Dedifferentiated amniotic fluid mesenchymal stem cell (primary cell): ENCODE data around the gene ADAMTS8.

Source experiments
- DNase-seq: peaks from one replicate; pipeline ENCODE4 v3.0.0-alpha.2; 2016; ENCODE audit errors: extremely low spot score

ADAMTS8 gene

DNA sequence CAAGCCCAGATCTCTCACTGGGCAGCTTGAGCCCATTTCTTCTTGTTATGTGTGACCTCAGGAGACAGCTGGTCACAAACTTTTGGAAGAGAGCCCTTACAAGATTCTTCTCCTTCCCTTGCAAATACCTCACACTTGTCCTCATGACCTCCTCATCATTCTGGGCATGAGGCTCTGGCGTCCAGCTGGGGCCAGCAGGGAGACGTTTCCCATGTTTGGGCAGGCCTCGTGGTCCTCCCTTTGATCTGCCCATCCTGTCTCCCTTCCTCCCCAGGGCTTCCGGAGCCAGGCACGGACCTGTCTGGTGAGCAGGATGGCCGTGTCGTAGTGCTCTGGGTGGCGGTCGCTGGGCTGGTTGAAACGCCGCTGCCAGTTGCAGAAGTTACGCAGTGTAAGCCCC is 9.7 kb downstream of the ADAMTS8 start:
- no peak for DNase-seq

- no peak for DNase-seq
Observed at GRCh38 chr11:130418210-130418609, 10.2 kb downstream of the ADAMTS8 start.

- no peak for DNase-seq
Observed at GRCh38 chr11:130416906-130417305, 11.5 kb downstream of the ADAMTS8 start.

DNA sequence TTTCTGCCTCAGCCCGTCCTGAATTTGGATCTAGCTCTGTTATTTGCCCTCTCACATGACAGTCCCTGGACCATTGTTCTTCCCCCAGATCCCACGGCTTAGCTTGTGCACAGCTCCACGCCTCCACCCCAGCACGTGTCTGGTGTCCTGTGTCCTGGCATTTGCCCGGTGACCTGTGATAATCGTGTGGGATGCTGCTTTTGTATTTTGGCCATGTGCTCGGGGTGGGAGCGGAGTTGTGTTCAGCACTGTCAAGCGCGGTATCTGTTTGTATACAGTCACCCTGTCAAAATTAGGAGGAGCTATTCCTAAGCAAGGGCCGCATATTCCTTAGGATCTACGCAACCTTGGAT is 11.9 kb downstream of the ADAMTS8 start:
- no peak for DNase-seq

DNA sequence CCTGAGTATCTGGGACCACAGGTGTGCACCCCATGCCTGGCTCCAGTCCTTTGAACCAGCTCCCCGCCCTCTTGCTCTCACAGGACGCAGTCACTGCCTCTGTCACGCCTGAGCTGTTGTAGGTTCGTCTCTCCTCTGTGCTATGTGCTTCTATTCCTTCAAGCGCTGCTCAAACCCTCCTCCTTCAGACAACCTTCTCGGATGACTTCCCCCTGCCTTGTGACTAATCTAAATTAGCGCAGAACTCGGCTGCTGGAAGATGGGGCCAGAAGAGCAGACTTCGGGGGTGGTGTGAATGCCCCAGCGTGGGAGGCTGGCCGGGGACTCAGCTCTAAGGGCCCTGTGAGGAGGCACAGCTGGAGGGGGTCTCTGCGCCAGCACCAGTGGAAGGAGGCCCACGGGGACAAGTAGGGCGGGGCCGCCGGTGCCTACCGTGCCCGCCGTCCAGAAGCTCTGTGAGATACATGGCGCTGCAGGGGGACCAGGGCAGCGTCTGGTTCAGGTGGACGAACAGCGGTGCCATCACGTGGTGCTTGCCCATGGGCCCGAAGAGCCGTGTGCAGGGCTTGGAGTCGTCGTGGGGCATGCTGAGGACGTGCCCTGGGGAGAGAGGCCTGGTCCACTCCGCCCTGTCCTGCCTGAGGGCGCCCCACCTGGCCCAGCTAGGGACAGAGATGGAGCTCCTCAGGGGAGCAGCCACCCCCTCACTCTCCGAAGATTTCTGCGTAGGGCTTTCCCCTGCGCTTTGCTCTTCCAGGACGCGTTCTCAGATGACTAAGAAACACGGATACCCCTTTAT is 12.5 kb downstream of the ADAMTS8 start:
- no peak for DNase-seq

DNA sequence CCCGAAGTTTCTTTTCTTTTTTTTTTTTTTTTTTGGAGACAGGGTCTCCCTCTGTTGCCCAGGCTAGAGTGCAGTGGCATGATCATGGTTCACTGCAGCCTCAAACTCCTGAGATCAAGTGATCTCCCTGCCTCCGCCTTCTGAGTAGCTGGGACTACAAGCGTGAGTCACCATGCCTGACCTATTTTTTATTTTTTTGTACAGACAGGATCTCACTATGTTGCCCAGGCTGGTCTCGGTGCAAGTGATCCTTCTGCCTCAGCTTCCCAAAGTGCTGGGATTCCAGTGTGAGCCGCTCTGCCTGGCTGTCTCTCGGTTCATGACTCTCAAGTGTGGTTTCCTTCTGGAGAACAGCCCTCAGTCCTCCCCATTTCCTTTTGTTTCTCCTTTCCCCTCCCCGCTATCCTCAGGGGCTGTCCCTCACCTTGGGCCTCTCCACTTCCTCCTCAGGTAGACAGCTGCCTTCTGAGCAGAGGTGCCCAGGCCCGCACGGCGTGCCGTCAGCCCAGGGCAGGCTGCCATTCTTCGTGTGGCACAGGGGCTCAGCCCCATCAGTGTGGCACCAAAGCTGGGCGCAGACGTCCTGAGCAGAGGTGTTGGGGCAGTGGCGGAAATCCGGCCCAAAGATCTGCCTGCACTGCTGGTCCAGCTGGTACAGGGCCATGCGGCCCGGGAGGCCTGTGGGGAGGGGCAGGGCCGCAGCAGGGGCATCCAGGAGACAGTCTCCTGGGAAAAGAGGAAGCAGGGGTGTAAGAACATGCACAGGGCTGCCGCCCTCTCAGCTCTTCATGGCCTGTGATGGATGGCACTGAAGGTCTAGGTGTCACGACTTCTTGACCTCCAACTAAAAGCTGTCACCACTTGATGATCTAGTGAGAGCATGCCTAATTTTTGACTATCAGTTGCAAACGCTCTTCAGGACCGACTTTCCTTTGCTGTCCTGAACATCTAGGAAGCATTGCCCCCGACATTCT is 14.0 kb downstream of the ADAMTS8 start:
- DNase-seq = no peak

DNA sequence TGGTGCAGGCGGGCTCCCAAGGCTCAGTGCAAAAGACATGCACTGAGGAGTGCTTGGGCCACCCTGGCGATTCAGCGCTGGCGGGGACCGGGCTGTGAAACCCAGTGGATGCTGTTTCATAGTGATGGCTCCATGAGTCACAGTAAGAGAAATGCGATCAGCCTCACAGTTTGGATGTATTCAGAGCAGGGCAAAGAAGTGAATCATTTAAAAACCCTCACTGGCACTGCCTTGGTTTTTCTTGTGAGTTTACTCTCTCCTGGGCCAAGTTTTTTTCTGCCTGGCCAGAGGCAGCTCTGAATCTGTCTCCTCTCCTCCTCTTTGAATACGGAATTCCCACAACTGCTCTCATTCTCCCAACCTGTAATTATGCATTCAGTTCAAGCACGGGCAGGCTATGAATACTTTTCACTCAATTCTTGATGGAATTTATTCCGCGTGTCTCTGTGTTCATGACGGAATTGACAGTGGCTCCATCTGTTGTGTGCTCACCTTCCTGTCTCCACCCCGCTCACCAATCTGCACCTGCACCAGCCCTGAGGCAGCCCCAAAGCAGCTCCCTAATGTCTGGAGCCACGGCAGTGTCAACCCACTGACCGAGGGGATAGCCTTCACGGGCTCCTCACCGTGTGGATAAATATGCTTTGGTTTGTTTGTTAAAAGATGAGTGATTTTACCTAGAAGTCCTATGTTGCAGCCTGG is 14.9 kb downstream of the ADAMTS8 start:
- DNase-seq = peak; percentile 90

DNA sequence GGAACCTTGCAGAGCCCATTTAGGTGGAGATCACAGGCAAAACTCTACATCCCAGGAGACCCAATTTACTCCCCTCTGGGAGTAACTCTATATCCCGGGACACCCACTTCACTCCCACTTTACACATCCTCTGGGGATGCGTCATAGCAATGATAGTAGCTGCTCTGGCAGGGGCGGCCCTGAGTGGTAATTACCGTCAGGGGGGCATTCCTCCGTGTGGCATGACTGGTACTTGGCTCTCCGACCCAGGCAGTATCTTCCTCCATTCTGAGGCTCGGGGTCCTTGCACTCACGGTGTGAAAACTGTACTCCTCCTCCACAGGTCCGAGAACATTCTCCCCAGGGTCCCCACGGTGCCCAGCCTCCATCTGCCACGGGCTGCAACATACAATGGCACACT is 17.2 kb downstream of the ADAMTS8 start:
- no peak for DNase-seq

GRCh38 chr11:130409594-130410388 is 18.6 kb downstream of the ADAMTS8 start:
- no peak for DNase-seq

DNA sequence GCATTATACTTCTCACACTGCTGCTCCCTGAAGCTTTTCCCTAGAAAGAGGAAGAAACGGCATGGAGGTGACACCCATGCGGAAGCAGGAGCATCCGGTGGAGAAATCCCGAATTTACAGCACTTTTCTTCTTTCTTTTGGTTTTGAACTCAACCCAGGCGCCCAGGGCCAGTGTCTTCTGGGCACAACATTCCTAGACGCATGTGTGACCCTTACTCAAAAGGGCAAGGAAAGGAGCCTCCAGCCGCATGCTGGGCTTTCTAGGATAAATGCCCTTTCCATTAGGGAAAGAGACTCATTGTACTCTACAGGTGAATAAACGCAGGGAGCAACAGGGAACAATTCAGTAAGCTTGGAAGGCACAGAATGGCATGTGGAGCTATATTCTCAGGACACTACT is 19.5 kb downstream of the ADAMTS8 start:
- no peak for DNase-seq

DNA sequence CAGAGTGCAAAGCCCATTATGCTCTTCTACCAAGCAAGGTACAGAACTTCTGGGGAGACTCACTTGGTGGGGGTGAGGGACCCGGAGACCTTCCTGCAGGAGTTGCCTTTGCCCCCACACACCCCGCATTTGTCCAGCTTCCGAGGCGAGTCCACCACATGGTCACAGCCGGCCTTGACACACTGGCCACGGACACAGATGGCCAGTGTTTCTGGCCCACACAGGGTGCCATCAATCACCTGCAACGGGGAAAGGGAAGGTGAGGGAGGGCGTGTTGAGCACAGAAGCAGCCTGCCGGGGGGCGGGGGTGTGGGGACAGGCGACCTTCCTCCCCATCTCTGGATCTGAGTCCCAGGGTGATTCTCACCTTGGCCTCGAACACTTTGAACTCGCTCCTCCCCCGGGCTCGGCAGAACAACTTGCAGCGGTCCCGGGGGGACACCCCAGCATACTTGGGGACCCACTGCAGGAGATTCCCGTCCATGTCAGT is 20.0 kb downstream of the ADAMTS8 start:
- no peak for DNase-seq

GRCh38 chr11:130407978-130408377 is 20.4 kb downstream of the ADAMTS8 start:
- peak; percentile 30 for DNase-seq

GRCh38 chr11:130405428-130405827 is 23.0 kb downstream of the ADAMTS8 start:
- no peak for DNase-seq

DNA sequence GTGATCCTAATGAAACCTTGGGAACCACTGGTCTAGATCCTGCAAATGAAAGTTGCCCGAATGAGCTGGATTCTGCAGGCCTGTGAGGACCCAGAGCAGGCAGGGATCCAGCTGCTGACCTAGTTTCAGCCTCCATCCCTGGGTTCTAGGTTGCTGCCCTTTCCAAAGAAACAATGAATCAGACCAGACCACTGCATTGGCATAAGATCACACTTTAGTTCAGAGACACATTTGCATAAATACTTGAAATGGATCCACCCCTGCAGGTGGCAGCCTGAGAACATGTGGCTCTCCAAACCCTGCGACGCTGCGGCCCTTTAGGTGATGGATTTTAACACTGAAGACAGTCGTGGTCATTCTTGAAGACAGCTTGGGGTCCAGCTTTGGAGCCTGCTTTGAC is 23.7 kb downstream of the ADAMTS8 start:
- DNase-seq = no peak

- DNase-seq = no peak
Observed at GRCh38 chr11:130403967-130404366, 24.4 kb downstream of the ADAMTS8 start.

GRCh38 chr11:130403271-130403804 is 25.1 kb downstream of the ADAMTS8 start:
- peak; percentile 86 for DNase-seq

GRCh38 chr11:130402570-130402969 is 25.8 kb downstream of the ADAMTS8 start:
- DNase-seq = no peak

- peak; percentile 72 for DNase-seq
Observed at GRCh38 chr11:130400781-130401483, 27.5 kb downstream of the ADAMTS8 start.

GRCh38 chr11:130399196-130399595 is 29.2 kb downstream of the ADAMTS8 start:
- no peak for DNase-seq

DNA sequence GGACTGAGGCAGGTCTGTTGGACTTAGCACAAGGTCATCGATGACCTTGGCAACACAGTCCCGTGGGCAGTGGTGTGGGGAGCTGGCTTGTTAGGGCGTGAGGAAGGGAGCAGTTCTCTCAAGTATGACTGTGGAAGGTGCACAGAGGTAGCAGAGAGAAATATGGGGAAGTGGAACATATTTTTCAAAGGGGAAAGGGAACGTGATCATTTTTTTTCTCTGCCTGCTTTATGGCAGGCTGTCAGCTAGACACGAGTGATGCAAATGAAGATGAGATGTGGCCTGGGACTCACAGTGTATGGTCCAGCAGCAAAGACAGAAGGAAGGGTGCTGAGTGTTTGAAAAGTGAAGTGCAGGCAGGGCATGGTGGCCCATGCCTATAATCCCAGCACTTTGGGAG is 30.6 kb downstream of the ADAMTS8 start:
- DNase-seq = no peak
